AG10803 (cell line): ENCODE measurements around the gene RTF2.

ENCODE experiments used
- DNase-seq: peaks from one replicate; pipeline ENCODE4 v3.0.0; 2010; ENCODE audit warnings: low read depth
- H3K4me3 ChIP-seq: 2 replicates; pipeline ENCODE4 v1.5.1; 2011; ENCODE audit warnings: mild to moderate bottlenecking, low read length, control low read depth
- CTCF ChIP-seq: conservative IDR thresholded peaks from 2 replicates; pipeline ENCODE4 v1.5.1; 2011; ENCODE audit warnings: mild to moderate bottlenecking, low read length, control low read depth, inconsistent platforms

RTF2 gene

DNA sequence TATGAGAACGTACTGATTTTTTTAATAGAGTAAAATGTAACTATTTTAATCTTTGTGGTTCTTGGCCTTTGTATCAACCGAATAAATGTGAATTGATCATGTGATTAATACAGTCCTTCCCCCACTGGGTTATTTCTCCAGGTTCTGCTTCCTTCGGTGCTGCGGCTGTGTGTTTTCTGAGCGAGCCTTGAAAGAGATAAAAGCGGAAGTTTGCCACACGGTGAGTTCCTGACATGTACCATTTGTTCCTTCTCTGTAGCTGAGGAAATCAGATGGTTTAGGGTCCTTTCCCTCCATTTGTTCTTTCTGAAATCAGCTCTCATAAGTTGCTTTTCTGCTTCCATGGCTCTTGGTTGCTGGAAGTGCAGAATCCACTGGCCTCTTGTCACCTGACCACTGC, 15.5 kb downstream of the RTF2 start:
- H3K4me3 ChIP-seq = no peak overlapping the region
- DNase-seq = no peak
- no peak for TF ChIP-seq CTCF

DNA sequence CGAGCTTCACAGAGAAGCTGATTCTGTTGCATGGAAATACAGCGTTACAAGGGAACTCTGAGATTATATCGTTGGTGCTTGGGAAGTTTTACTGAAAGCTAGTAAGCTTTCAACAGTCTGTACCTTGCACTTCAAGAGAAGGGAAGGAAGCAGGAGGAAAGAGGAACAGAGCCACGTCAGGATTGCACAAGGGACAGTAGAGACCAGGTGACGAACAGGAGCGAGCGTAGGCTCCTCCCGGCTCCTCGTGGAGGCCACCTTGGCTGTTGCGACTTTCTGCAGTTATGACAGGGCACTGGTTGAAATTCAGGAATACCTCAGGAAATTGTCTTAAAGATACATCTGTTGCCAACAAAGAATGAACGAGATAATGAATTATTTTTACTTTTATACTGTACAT, 18.8 kb downstream of the RTF2 start:
- no peak for DNase-seq
- TF ChIP-seq CTCF = no peak
- H3K4me3 ChIP-seq = no peak overlapping the region

DNA sequence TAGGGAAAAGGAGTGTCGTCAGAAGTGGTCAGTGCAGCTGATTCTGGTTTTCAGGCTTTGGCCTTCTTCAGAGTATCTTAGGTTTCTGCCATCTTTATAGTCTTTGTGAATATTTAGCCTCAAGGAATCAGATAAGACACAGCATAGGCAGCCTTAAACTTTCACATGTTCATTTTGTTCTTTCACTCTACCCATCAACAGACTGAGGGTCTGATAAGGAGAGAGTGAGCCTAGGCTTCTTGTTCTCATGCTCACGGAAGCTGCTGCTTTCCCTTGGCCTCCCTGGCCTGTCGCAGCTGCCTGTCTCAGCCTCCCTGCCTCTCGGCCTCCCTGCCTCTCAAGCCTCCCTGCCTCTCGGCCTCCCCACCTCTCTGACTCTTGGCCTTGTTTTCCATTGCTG, 20.1 kb downstream of the RTF2 start:
- DNase-seq = no peak
- no peak for TF ChIP-seq CTCF
- no peak overlapping the region for H3K4me3 ChIP-seq

- H3K4me3 ChIP-seq = no peak overlapping the region
- DNase-seq = no peak
- TF ChIP-seq CTCF = no peak
Observed at GRCh38 chr20:56501116-56501515, 32.7 kb downstream of the RTF2 start.

- H3K4me3 ChIP-seq = no peak overlapping the region
- no peak for DNase-seq
- TF ChIP-seq CTCF = no peak
Observed at GRCh38 chr20:56503916-56504315, 35.5 kb downstream of the RTF2 start.

GRCh38 chr20:56504373-56505005, 36.1 kb downstream of the RTF2 start:
- no peak overlapping the region for H3K4me3 ChIP-seq
- no peak for DNase-seq
- TF ChIP-seq CTCF = peak; percentile 50

GRCh38 chr20:56506103-56506502, 37.7 kb downstream of the RTF2 start:
- no peak for TF ChIP-seq CTCF
- H3K4me3 ChIP-seq = no peak overlapping the region
- DNase-seq = no peak
